GM12878 (cell line): ENCODE data around the gene SIX5.
"Not testable (repeated sequence)": the region's sequence is repeated elsewhere in the genome, so short reads cannot be mapped to it uniquely, and the experiment has no call there.

Experiments
- EGR1 ChIP-seq, 2 experiments: IDR thresholded peaks; 1 replicate in 1 of 2; 2 replicates in 1 of 2; pipeline ENCODE4 v1.6.1; 2011 to 2012; ENCODE audit warnings: low read depth in 2 of 2, low read length in 2 of 2, borderline replicate concordance in 1 of 2, mild to moderate bottlenecking in 1 of 2, moderate library complexity in 1 of 2
- EZH2 ChIP-seq: IDR thresholded peaks from 2 replicates; pipeline ENCODE4 v1.6.1; 2012; ENCODE audit warnings: low read depth, mild to moderate bottlenecking, control low read depth, inconsistent platforms, low read length, borderline replicate concordance; ENCODE audit not compliant: control insufficient read depth
- MEF2A ChIP-seq: IDR thresholded peaks from 2 replicates; pipeline ENCODE4 v1.6.1; 2011; ENCODE audit warnings: low read depth, mild to moderate bottlenecking, low read length, moderate library complexity; ENCODE audit not compliant: insufficient read depth
- MTA2 ChIP-seq: fragments of 450-650 bp; IDR thresholded peaks from 2 replicates; pipeline ENCODE4 v1.6.1; 2016; ENCODE audit warnings: low read depth, mild to moderate bottlenecking, moderate library complexity
- MYC ChIP-seq: IDR thresholded peaks from 2 replicates; pipeline ENCODE4 v1.6.1; 2011; ENCODE audit warnings: mild to moderate bottlenecking, low read length, moderate library complexity, inconsistent platforms; ENCODE audit not compliant: insufficient read depth, insufficient replicate concordance, insufficient read length, severe bottlenecking
- NFYB ChIP-seq: IDR thresholded peaks from 2 replicates; pipeline ENCODE4 v1.6.1; 2011; ENCODE audit warnings: low read depth, mild to moderate bottlenecking, low read length, improper control_type of control experiment, moderate library complexity; ENCODE audit not compliant: insufficient read depth
- POLR2A ChIP-seq: IDR thresholded peaks from 2 replicates; pipeline ENCODE4 v1.6.1; 2011; ENCODE audit warnings: low read depth, mild to moderate bottlenecking, low read length
- RFX5 ChIP-seq: IDR thresholded peaks from 2 replicates; pipeline ENCODE4 v1.6.1; 2011; ENCODE audit warnings: low read depth, low read length, improper control_type of control experiment
- YY1 ChIP-seq: IDR thresholded peaks from 2 replicates; pipeline ENCODE4 v1.6.1; 2011; ENCODE audit warnings: low read depth, mild to moderate bottlenecking, low read length
- TF ChIP-seq, protein P1 (sequence below): IDR thresholded peaks from 2 replicates; pipeline ENCODE4 v1.6.1; 2012; ENCODE audit warnings: low read depth, low read length, improper control_type of control experiment
- TF ChIP-seq, protein P2 (sequence below), 3 experiments: IDR thresholded peaks in 2 of 3; conservative IDR thresholded peaks in 1 of 3; 2 replicates each; pipeline ENCODE4 v1.5.1; 2011; ENCODE audit warnings: low read depth in 3 of 3, low read length in 3 of 3, mild to moderate bottlenecking in 3 of 3, control low read depth in 2 of 3, moderate library complexity in 2 of 3, inconsistent platforms in 1 of 3, mixed read lengths in 1 of 3; ENCODE audit not compliant: control insufficient read depth in 2 of 3, insufficient read depth in 1 of 3; ENCODE audit errors: extremely low read depth in 1 of 3

DNA sequence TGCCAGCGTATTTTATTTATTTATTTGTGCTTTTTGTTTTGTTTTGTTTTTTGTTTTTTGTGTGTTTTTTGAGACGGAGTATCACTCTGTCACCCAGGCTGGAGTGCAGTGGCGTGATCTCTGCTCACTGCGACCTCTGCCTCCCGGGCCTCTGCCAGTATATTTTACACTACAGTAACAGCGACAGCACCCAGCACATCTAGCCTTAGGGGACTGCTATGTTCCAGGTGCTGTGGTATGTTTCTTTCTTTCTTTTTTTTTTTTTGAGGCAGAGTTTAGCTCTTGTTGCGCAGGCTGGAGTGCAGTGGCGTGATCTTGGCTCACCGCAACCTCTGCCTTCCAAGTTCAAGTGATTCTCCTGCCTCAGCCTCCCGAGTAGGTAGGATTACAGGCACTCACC lies 17.6 kb downstream of the SIX5 start:
- TF ChIP-seq EGR1 (IDR thresholded peaks at IDR 0.05; ENCODE audit: borderline replicate concordance in 1 of 2, low read depth in 2 of 2, low read length in 2 of 2); MYC; EZH2; MTA2; NFYB; POLR2A; MEF2A; RFX5; YY1: not testable (repeated sequence)
- TF ChIP-seq, protein P1, sequence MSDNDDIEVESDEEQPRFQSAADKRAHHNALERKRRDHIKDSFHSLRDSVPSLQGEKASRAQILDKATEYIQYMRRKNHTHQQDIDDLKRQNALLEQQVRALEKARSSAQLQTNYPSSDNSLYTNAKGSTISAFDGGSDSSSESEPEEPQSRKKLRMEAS, result not testable (repeated sequence)
- TF ChIP-seq, protein P2, sequence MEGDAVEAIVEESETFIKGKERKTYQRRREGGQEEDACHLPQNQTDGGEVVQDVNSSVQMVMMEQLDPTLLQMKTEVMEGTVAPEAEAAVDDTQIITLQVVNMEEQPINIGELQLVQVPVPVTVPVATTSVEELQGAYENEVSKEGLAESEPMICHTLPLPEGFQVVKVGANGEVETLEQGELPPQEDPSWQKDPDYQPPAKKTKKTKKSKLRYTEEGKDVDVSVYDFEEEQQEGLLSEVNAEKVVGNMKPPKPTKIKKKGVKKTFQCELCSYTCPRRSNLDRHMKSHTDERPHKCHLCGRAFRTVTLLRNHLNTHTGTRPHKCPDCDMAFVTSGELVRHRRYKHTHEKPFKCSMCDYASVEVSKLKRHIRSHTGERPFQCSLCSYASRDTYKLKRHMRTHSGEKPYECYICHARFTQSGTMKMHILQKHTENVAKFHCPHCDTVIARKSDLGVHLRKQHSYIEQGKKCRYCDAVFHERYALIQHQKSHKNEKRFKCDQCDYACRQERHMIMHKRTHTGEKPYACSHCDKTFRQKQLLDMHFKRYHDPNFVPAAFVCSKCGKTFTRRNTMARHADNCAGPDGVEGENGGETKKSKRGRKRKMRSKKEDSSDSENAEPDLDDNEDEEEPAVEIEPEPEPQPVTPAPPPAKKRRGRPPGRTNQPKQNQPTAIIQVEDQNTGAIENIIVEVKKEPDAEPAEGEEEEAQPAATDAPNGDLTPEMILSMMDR (IDR thresholded peaks at IDR 0.05 in 2 of 3, conservative IDR thresholded peaks at IDR 0.05 in 1 of 3; ENCODE audit: control insufficient read depth in 2 of 3, extremely low read depth in 1 of 3, insufficient read depth in 1 of 3, low read depth in 3 of 3, low read length in 3 of 3), result not testable (repeated sequence)
